GM19035 (cell line): ENCODE measurements around the gene GRAP.
"Not testable (repeated sequence)": the region's sequence is repeated elsewhere in the genome, so short reads cannot be mapped to it uniquely, and the experiment has no call there.

Experiments
- ATAC-seq: cut with Tn5 transposase; IDR thresholded peaks from one replicate; pipeline ENCODE4 v1.9.1; 2021; ENCODE audit not compliant: unreplicated experiment

Gene GRAP

GRCh38 chr17:19043032-19043431 lies 3.7 kb downstream of the GRAP start:
- not testable (repeated sequence) for ATAC-seq

- not testable (repeated sequence) for ATAC-seq
Observed at GRCh38 chr17:19042369-19042768, 4.4 kb downstream of the GRAP start.

DNA sequence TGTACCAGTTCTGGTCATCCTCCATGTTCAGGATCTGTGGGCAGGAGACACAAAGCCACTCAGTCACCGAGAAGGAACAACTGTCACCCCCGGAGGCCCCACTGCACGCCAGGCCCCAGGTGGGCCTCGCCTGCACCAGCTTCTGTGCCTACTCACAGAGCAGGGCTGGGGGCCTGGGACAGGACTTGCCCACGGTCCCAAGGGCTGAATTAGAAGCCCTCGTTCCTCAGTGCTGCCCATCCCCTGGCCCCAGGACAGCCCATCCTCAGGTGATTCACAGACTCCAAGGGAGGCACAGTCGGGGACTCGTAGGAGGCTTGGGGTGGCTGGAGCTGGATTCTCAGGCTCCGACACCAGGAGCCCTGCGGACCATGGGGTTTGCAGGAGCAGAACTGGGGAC lies 4.9 kb downstream of the GRAP start:
- not testable (repeated sequence) for ATAC-seq

DNA sequence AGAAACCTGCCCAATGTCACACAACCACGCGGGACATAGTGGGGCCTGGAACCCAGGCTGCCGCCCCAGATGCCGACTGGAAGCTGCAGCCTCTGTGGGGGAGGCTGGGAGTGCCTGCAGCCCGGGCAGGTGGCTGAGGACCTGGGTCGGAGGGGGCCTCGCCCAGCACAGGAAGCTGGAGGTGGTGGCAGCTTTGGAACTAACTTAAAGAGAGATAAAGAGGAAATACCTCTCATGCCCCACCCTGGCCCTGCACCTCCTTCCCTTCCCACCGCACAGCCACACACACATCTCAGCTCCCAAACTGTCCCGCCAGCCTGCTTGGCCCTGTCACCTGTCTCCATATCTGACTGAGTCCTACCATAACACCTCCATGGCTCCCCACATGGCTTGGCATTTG lies 6.4 kb downstream of the GRAP start:
- ATAC-seq = not testable (repeated sequence)

- not testable (repeated sequence) for ATAC-seq
Observed at GRCh38 chr17:19038730-19039129, 8.0 kb downstream of the GRAP start.

GRCh38 chr17:19038007-19038406 lies 8.8 kb downstream of the GRAP start:
- ATAC-seq = not testable (repeated sequence)

GRCh38 chr17:19037547-19037946 lies 9.2 kb downstream of the GRAP start:
- ATAC-seq = not testable (repeated sequence)

- not testable (repeated sequence) for ATAC-seq
Observed at GRCh38 chr17:19036186-19036585, 10.6 kb downstream of the GRAP start.

- peak; percentile 51 for ATAC-seq
Observed at GRCh38 chr17:19032377-19032988, 14.3 kb downstream of the GRAP start.

DNA sequence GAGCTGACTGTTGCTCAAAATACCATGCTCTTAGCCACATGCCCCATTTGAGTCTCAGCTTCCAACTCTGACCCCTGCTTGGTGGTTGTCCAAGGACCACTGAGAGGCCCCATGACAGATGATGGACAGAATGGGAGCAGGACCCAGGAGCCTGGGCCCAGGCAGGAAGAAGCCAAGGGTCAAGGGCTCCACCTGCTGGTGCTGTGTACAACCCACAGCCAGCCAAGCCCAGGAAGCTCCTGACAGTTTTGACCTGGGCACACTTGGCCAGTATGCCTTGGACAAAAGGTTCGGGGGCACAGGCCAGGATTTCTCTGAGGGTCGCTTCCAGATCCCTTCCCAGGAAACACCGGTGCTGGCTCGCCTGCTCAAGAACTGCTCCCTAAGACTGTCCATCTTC lies 15.0 kb downstream of the GRAP start:
- ATAC-seq = peak; percentile 45

DNA sequence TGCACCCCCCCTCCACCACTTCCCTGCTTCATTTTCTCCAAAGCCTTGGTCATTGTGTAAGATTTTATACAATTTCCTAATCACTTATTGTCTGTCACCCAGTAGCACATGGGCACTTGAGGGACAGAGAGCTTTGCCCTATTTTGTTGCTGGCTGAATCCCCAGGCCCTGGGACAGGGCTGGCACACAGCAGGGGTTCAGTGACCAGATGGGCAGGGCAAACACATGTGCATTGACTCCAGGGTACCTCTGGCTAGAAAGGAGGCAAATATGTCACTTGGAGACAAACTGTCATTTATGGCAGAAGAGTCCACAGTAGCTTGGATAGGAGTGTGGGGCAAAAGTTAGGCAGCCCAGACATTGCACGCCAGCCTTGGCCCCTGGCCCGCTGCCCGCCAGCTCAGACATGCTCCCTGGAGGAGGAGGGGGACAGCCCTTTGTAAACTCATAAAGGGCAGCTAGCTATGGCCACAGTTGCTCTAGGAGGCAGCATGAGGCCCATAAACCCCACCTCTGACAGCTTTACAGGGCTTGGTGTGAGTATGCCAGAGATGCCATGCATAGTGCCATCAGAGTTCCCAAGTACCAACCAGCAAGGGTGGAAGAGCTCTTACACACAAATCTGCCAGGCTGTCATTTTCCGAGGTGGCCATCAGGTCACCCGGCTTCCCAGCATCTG lies 15.8 kb downstream of the GRAP start:
- ATAC-seq = not testable (repeated sequence)

DNA sequence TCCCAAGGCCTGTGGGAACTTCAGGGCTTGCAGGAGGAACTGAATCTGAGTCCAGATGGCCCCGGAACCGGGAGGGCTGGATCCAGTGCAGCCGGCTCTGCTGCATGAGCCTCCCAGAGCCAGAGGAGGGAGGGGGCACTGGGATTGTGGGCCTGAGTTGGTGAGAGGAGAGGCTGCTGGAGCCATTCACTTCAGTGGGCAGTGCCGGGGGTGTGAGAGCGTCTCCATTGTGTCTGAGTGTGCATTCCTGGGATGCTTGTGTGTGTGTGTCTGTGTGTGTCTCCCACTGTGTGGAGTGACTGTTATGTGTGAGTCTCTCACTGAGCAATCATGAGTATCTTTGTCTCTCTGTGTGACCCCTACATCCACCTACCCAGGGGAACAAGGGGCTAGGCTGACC lies 17.0 kb downstream of the GRAP start:
- ATAC-seq = not testable (repeated sequence)

GRCh38 chr17:19028671-19029070 lies 18.1 kb downstream of the GRAP start:
- ATAC-seq = not testable (repeated sequence)

DNA sequence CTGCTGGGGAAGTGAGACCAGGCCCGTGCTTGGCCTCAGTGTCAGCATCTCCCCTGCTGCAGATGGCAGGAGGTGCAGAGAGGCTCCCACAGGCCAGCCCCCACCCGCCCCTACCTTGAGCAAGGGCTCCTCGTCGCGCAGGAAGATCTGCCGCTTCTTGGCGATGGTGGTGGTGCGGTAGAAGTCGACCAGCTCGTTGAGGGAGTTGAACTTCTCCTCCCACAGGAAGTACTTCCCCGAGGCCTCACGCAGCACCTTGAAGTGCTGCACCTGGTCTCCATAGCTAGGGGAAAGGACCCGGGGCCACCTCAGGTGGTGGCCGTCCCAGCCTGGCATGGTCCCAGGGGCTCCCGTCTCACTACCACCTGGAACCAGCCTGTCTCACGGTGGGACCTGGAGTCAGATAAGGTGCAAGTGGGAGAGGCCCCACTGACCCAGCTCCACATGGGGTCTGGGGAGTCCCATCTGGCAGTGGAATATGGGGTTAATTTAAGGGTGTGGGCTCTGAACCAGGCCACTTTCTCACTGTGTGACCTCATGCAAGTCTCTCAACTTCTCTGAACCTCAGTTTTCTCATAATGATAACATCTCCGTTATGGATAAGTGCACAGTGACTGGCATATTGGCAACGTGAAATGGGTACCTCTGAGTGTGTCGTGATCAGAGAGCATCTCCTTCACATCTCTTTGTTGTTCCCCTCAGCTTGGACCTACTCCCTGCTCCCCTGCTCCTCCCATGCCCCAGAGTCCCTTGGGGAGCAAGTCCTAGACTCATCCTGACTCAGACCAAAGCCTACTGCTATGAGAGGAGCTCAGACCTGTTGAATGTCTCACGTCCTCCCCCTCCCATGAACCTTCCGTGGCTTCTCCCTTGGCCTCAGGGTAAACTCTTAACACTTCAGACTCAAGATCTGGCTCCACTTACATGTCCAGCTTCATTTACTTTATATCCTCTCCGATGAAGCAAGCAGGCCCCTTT lies 22.4 kb downstream of the GRAP start:
- ATAC-seq = no peak

- no peak for ATAC-seq
Observed at GRCh38 chr17:19023209-19023999, 23.4 kb downstream of the GRAP start.

GRCh38 chr17:19022747-19023146 lies 24.0 kb downstream of the GRAP start:
- ATAC-seq = no peak

DNA sequence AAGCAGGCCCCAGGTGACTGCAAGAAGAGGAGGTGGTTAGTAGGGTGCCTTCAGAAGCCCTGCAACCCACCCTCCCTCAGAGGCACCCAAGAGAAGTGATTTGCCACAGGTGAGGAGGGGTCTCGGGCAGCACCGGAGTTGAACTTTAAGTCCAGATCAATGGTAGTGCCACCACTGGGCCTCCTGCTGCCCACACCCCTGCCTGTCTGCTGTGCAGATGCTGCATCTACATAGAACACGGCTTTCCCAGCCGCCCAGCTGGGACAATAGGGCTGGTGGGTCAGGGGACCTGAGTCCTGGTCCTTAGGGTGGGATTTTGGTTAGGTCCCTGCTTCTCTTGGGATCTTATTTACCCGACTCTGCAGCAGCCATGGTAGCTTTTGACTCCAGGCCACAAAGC lies 24.6 kb downstream of the GRAP start:
- no peak for ATAC-seq

- ATAC-seq = no peak
Observed at GRCh38 chr17:19021622-19022083, 25.1 kb downstream of the GRAP start.

DNA sequence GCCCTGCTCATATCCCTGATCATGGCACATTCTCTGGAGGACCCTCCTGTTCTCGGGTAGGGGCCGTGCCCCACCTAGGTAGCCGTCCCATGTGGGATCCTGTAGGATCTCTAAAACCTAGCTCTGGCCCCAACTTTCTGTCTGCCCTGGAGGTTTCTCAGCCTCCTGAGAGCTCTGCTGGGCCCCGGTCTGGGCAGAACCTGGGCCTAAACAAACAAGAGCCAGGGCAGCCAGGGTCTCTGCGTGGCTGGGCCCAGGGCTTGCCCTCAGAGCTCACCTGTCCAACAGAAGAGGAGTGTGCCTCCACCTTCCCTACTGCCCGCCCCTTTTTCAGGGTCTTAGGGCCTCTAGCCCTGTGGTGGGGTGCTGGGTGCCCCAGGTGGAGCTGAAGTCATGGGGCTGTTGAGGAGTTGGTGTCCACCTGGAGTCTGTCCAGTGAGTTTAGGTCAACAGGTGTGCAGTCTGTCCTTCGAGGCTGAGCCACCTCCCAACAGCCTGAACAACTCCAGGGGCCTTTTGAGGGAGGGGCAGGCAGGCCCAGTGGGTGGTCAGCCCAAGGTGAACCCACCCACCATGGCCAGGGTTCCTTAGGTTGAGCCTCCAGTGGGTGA lies 25.6 kb downstream of the GRAP start:
- not testable (repeated sequence) for ATAC-seq

DNA sequence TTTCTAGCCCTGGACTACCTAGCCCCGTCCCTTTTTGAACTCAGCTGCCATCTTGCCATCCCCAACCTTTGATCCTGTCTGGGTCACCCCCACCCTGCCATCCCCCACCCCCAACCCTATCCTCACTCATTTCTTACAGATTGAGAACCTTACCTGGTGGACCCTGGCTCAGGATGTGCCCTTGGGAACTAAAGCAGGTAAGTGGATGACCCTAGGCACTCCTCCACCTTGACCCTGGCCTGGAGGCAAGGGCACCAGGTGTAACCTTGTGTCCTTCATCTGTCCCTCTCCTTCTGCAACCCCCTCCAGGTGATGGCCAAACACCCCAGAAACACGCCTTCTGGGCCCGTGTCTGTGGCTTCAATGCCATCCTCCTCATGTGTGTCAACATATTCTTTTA lies 26.7 kb downstream of the GRAP start:
- ATAC-seq = no peak
